Esophagus squamous epithelium (tissue), 4 donors: Measurements from ENCODE around the gene TBCD.

ENCODE experiments used
- POLR2A ChIP-seq, 4 donors: fragments of 450-650 bp; IDR thresholded peaks; one replicate each; pipeline ENCODE4 v1.6.1; 2017; ENCODE audit warnings: antibody characterized with exemption in 4 of 4, mild to moderate bottlenecking in 4 of 4, moderate library complexity in 3 of 4
- TF ChIP-seq, protein P1 (sequence below), 6 experiments: fragments of 450-650 bp in 4 of 6; fragments of 200-600 bp in 2 of 6; sonication (generic) in 2 of 6; IDR thresholded peaks; one replicate each; pipeline ENCODE4 v1.5.1; 2016 to 2019; ENCODE audit warnings: antibody characterized with exemption in 6 of 6, mild to moderate bottlenecking in 4 of 6, moderate library complexity in 4 of 6

- TF ChIP-seq, protein P1, sequence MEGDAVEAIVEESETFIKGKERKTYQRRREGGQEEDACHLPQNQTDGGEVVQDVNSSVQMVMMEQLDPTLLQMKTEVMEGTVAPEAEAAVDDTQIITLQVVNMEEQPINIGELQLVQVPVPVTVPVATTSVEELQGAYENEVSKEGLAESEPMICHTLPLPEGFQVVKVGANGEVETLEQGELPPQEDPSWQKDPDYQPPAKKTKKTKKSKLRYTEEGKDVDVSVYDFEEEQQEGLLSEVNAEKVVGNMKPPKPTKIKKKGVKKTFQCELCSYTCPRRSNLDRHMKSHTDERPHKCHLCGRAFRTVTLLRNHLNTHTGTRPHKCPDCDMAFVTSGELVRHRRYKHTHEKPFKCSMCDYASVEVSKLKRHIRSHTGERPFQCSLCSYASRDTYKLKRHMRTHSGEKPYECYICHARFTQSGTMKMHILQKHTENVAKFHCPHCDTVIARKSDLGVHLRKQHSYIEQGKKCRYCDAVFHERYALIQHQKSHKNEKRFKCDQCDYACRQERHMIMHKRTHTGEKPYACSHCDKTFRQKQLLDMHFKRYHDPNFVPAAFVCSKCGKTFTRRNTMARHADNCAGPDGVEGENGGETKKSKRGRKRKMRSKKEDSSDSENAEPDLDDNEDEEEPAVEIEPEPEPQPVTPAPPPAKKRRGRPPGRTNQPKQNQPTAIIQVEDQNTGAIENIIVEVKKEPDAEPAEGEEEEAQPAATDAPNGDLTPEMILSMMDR (IDR thresholded peaks at IDR 0.05) = no peak
- TF ChIP-seq POLR2A (IDR thresholded peaks at IDR 0.05) = no peak
Measured at GRCh38 chr17:82896071-82897000, 144.5 kb downstream of the TBCD start.
